Jurkat, Clone E6-1 (cell line): ENCODE measurements around the gene MYO1B. TPM values are rescaled to one million over a fixed set of nuclear protein-coding genes. Genes with fewer than 3 reads are reported as not detected.

Experiments
- DNase-seq: peaks from one replicate; pipeline ENCODE4 v3.0.0-alpha.2; 2011; ENCODE audit warnings: low read depth, low spot score
- H3K4me3 ChIP-seq: 2 replicates; pipeline ENCODE4 v1.5.1; 2011; ENCODE audit warnings: mild to moderate bottlenecking, low read length, control low read depth, moderate library complexity
- polyA plus RNA-seq: library from polyadenylated mRNA; unstranded; fragments of >200 nt; gene quantifications from one replicate; pipeline ENCODE4 v1.2.1, GENCODE V29; 2012; ENCODE audit warnings: missing spikeins; ENCODE audit not compliant: insufficient read length, insufficient read depth

MYO1B gene
- 30.4 TPM for polyA plus RNA-seq

GRCh38 chr2:191245046-191245868 is at the start of gene MYO1B:
Gene MYO1B (plus strand): TSS chr2:191245404. CDS start chr2:191276896, 31,492 bp downstream.
- DNase-seq, result peak; percentile 48
- H3K4me3 ChIP-seq, result peak within 1 kb of the TSS; percentile 77

- no peak for DNase-seq
Observed at GRCh38 chr2:191197096-191197495, 48.1 kb upstream of the MYO1B start.

GRCh38 chr2:191198271-191198670 is 46.9 kb upstream of the MYO1B start:
- DNase-seq, result no peak
- no peak overlapping the region for H3K4me3 ChIP-seq

More at GRCh38 chr2:191197096-191197495, 48.1 kb upstream of the MYO1B start:
- H3K4me3 ChIP-seq, result no peak overlapping the region

- no peak overlapping the region for H3K4me3 ChIP-seq
- no peak for DNase-seq
Observed at GRCh38 chr2:191199929-191200512, 45.2 kb upstream of the MYO1B start.

GRCh38 chr2:191200910-191201309 is 44.3 kb upstream of the MYO1B start:
- no peak for DNase-seq
- no peak overlapping the region for H3K4me3 ChIP-seq

- DNase-seq, result no peak
- H3K4me3 ChIP-seq, result no peak overlapping the region
Observed at GRCh38 chr2:191202209-191202721, 42.9 kb upstream of the MYO1B start.

GRCh38 chr2:191202881-191203397 is 42.3 kb upstream of the MYO1B start:
- DNase-seq, result no peak
- H3K4me3 ChIP-seq, result no peak overlapping the region

GRCh38 chr2:191204433-191204832 is 40.8 kb upstream of the MYO1B start:
- no peak overlapping the region for H3K4me3 ChIP-seq
- no peak for DNase-seq

GRCh38 chr2:191206613-191207471 is 38.4 kb upstream of the MYO1B start:
- H3K4me3 ChIP-seq, result no peak overlapping the region
- DNase-seq, result no peak

GRCh38 chr2:191209340-191209739 is 35.9 kb upstream of the MYO1B start:
- DNase-seq, result no peak
- H3K4me3 ChIP-seq, result no peak overlapping the region

GRCh38 chr2:191212119-191212518 is 33.1 kb upstream of the MYO1B start:
- no peak overlapping the region for H3K4me3 ChIP-seq

GRCh38 chr2:191213333-191213732 is 31.9 kb upstream of the MYO1B start:
- H3K4me3 ChIP-seq, result no peak overlapping the region
- DNase-seq, result no peak

More at GRCh38 chr2:191212119-191212518, 33.1 kb upstream of the MYO1B start:
- DNase-seq, result no peak

- H3K4me3 ChIP-seq, result no peak overlapping the region
- no peak for DNase-seq
Observed at GRCh38 chr2:191215230-191215629, 30.0 kb upstream of the MYO1B start.

- no peak for DNase-seq
- H3K4me3 ChIP-seq, result no peak overlapping the region
Observed at GRCh38 chr2:191215666-191216065, 29.5 kb upstream of the MYO1B start.

- H3K4me3 ChIP-seq, result no peak overlapping the region
- DNase-seq, result no peak
Observed at GRCh38 chr2:191217580-191217979, 27.6 kb upstream of the MYO1B start.

- peak; percentile 70 for DNase-seq
- no peak overlapping the region for H3K4me3 ChIP-seq
Observed at GRCh38 chr2:191218292-191218898, 26.8 kb upstream of the MYO1B start.

- no peak for DNase-seq
- H3K4me3 ChIP-seq, result no peak overlapping the region
Observed at GRCh38 chr2:191220671-191221070, 24.5 kb upstream of the MYO1B start.

GRCh38 chr2:191221666-191222065 is 23.5 kb upstream of the MYO1B start:
- no peak overlapping the region for H3K4me3 ChIP-seq
- DNase-seq, result no peak

GRCh38 chr2:191222507-191222906 is 22.7 kb upstream of the MYO1B start:
- no peak for DNase-seq
- no peak overlapping the region for H3K4me3 ChIP-seq
